GM12878 (cell line): ENCODE measurements around the gene RGS2. TPM values are rescaled to one million over a fixed set of nuclear protein-coding genes. Genes with fewer than 3 reads are reported as not detected.

Source experiments
- ATAC-seq: fragments of 200-7000 bp; cut with Tn5 transposase; 3 replicates; pipeline ENCODE4 v1.9.1; 2020; ENCODE audit warnings: mild to moderate bottlenecking, moderate library complexity
- BruUV-seq: library from RNA; stranded (reverse); fragments of 400-500 nt; replicated peaks from 2 replicates; lab custom pipeline; 2021; lab: Mats Ljungman, UMichigan
- CTCF ChIA-PET: fragments of 300-600 bp; sonication (Branson Sonifier 250); formaldehyde crosslinking; extraction: SDS; loops from one replicate; lab custom pipeline; 2021; ENCODE audit warnings: inconsistent platforms; lab: Yijun Ruan, JAX
- POLR2A ChIA-PET: fragments of 350-600 bp; formaldehyde crosslinking; extraction: SDS; loops from one replicate; lab custom pipeline; 2021; ENCODE audit warnings: inconsistent platforms; lab: Charles Lee
- RAD21 ChIA-PET: fragments of 300-600 bp; sonication (Branson Sonifier 250); formaldehyde crosslinking; loops from one replicate; lab custom pipeline; 2023; ENCODE audit warnings: antibody characterized with exemption; ENCODE audit not compliant: unreplicated experiment; lab: Charles Lee
- SMC1A ChIA-PET: fragments of 300-600 bp; sonication (Branson Sonifier 250); formaldehyde crosslinking; loops from one replicate; lab custom pipeline; 2023; ENCODE audit not compliant: unreplicated experiment, uncharacterized antibody; lab: Charles Lee
- DNase-seq: peaks from one replicate; pipeline ENCODE4 v3.0.0-alpha.2; 2011; ENCODE audit warnings: low read depth, low spot score
- FAIRE-seq: peaks from 3 replicates; lab custom pipeline; 2011; peaks lifted over from hg19 to GRCh38; lab: Jason Lieb, UNC
- H2AFZ ChIP-seq: 2 replicates; pipeline ENCODE4 v1.6.0; 2011; ENCODE audit warnings: low read depth, low read length, control low read depth; ENCODE audit not compliant: control insufficient read depth
- H3K27ac ChIP-seq: 2 replicates; pipeline ENCODE4 v1.5.1; 2011; ENCODE audit warnings: control low read depth; ENCODE audit not compliant: control insufficient read depth, insufficient read depth
- H3K27me3 ChIP-seq, 2 experiments: replicated peaks in 1 of 2; 2 replicates each; pipeline versions ENCODE4 v1.6.0 to v1.6.1; 2011; ENCODE audit warnings: low read length in 1 of 2; ENCODE audit not compliant: control insufficient read depth in 2 of 2, insufficient read depth in 2 of 2
- H3K36me3 ChIP-seq, 2 experiments: 2 replicates each; pipeline ENCODE4 v1.5.1; 2011; ENCODE audit warnings: low read length in 1 of 2; ENCODE audit not compliant: control insufficient read depth in 2 of 2, insufficient read depth in 2 of 2
- H3K4me1 ChIP-seq: 2 replicates; pipeline ENCODE4 v1.6.1; 2011; ENCODE audit warnings: mild to moderate bottlenecking, low read length, moderate library complexity, mixed read lengths; ENCODE audit not compliant: control insufficient read depth, insufficient read depth
- H3K4me2 ChIP-seq: 2 replicates; pipeline ENCODE4 v1.6.0; 2011; ENCODE audit warnings: control low read depth; ENCODE audit not compliant: control insufficient read depth, insufficient read depth
- H3K4me3 ChIP-seq: fragments of 200-600 bp; sonication (generic); 2 replicates; pipeline ENCODE4 v1.5.1; 2016
- H3K79me2 ChIP-seq: 2 replicates; pipeline ENCODE4 v1.6.0; 2011; ENCODE audit warnings: low read length; ENCODE audit not compliant: control insufficient read depth, insufficient read depth
- H3K9ac ChIP-seq: 2 replicates; pipeline ENCODE4 v1.8.0; 2011; ENCODE audit warnings: low read length, control low read depth, mixed read lengths; ENCODE audit not compliant: control insufficient read depth, insufficient read depth
- H3K9me3 ChIP-seq: replicated peaks from 3 replicates; pipeline ENCODE4 v1.5.1; 2011; ENCODE audit warnings: mild to moderate bottlenecking, low read length; ENCODE audit not compliant: control insufficient read depth, insufficient read depth
- H4K20me1 ChIP-seq: 2 replicates; pipeline ENCODE4 v1.6.0; 2011; ENCODE audit not compliant: control insufficient read depth, insufficient read depth
- JUNB ChIP-seq: IDR thresholded peaks from 2 replicates; pipeline ENCODE4 v1.6.1; 2016; ENCODE audit warnings: antibody characterized with exemption, mild to moderate bottlenecking
- SMARCA5 ChIP-seq: fragments of 450-650 bp; IDR thresholded peaks from 2 replicates; pipeline ENCODE4 v1.6.1; 2017; ENCODE audit warnings: mild to moderate bottlenecking
- TCF7 ChIP-seq: IDR thresholded peaks from 2 replicates; pipeline ENCODE4 v1.6.1; 2014; ENCODE audit warnings: antibody characterized with exemption, borderline replicate concordance
- WGBS: methylation state at CpG from one replicate; pipeline ENCODE4 v1.1.6; 2016; ENCODE audit warnings: low lambda C conversion rate; ENCODE audit not compliant: insufficient replicate concordance, insufficient coverage; ENCODE audit errors: missing lambda C conversion rate; 5-methylcytosine and 5-hydroxymethylcytosine counted together
- in situ Hi-C: fragments of 300-500 bp; cut with MboI; formaldehyde crosslinking; loops from 9 replicates; pipeline ENCODE4 v1.14.3; 2018; ENCODE audit warnings: mixed read lengths
- intact Hi-C: fragments of 100-400 bp; cut with micrococcal nuclease; formaldehyde crosslinking; loops from one replicate; pipeline ENCODE4 v1.14.2; 2022; ENCODE audit not compliant: unreplicated experiment
- polyA plus RNA-seq, 11 experiments: library from polyadenylated mRNA; depleted of rRNA in 4 of 11; unstranded in 6 of 11; stranded (reverse) in 5 of 11; fragments of >200 nt; fragmentation: Nextera tagmentation in 4 of 11; fragmentation: Illumina TruSeq in 1 of 11; extraction: Ambion mirVana in 4 of 11; extraction: Trizol in 1 of 11; gene quantifications; 1 replicate in 1 of 11; 2 replicates in 10 of 11; pipeline versions ENCODE4 v1.2.1 to v1.2.3, GENCODE V29; 2011 to 2016; ENCODE audit warnings: inconsistent platforms in 2 of 11, missing spikeins in 2 of 11, low read depth in 1 of 11
- total RNA-seq, 4 experiments: library from RNA; depleted of rRNA in 3 of 4; stranded (reverse); fragments of >200 nt in 3 of 4; fragmentation: Illumina TruSeq in 1 of 4; extraction: Trizol in 1 of 4; gene quantifications; 2 replicates each; pipeline versions ENCODE4 v1.2.1 to v1.2.3, GENCODE V29; 2013 to 2021
- TF ChIP-seq, protein P1 (sequence below): IDR thresholded peaks from 2 replicates; pipeline ENCODE4 v1.6.1; 2012; ENCODE audit warnings: improper control_type of control experiment, low read depth, low read length; ENCODE audit not compliant: insufficient replicate concordance

The RGS2 gene
- total and polyA plus RNA-seq, 10 of the 15 experiments (the other 5 are each of a cell fraction or from before 2014, with no cell fraction given) = 0.27 to 2.3 (median 0.98) TPM

DNA sequence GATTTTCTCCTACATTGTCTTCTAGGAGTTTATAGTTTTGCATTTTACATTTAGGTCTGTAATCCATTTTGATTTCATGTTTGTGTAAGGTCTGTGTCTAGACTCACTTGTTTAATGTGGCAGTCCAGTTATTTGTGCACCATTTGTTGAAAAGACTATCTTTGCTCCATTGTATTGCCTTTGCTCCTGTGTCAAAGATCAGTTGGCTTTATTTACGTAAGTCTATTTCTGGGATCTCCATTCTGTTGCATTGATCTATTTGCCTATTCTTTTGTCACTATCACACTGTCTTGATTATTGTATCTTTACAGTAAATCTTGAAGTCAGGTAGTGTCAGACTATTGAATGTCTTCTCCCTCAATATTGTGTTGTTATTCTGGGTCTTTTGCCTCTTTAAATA is 49.7 kb upstream of the RGS2 start (continued):
- TF ChIP-seq, protein P1, sequence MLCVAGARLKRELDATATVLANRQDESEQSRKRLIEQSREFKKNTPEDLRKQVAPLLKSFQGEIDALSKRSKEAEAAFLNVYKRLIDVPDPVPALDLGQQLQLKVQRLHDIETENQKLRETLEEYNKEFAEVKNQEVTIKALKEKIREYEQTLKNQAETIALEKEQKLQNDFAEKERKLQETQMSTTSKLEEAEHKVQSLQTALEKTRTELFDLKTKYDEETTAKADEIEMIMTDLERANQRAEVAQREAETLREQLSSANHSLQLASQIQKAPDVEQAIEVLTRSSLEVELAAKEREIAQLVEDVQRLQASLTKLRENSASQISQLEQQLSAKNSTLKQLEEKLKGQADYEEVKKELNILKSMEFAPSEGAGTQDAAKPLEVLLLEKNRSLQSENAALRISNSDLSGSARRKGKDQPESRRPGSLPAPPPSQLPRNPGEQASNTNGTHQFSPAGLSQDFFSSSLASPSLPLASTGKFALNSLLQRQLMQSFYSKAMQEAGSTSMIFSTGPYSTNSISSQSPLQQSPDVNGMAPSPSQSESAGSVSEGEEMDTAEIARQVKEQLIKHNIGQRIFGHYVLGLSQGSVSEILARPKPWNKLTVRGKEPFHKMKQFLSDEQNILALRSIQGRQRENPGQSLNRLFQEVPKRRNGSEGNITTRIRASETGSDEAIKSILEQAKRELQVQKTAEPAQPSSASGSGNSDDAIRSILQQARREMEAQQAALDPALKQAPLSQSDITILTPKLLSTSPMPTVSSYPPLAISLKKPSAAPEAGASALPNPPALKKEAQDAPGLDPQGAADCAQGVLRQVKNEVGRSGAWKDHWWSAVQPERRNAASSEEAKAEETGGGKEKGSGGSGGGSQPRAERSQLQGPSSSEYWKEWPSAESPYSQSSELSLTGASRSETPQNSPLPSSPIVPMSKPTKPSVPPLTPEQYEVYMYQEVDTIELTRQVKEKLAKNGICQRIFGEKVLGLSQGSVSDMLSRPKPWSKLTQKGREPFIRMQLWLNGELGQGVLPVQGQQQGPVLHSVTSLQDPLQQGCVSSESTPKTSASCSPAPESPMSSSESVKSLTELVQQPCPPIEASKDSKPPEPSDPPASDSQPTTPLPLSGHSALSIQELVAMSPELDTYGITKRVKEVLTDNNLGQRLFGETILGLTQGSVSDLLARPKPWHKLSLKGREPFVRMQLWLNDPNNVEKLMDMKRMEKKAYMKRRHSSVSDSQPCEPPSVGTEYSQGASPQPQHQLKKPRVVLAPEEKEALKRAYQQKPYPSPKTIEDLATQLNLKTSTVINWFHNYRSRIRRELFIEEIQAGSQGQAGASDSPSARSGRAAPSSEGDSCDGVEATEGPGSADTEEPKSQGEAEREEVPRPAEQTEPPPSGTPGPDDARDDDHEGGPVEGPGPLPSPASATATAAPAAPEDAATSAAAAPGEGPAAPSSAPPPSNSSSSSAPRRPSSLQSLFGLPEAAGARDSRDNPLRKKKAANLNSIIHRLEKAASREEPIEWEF = no peak

DNA sequence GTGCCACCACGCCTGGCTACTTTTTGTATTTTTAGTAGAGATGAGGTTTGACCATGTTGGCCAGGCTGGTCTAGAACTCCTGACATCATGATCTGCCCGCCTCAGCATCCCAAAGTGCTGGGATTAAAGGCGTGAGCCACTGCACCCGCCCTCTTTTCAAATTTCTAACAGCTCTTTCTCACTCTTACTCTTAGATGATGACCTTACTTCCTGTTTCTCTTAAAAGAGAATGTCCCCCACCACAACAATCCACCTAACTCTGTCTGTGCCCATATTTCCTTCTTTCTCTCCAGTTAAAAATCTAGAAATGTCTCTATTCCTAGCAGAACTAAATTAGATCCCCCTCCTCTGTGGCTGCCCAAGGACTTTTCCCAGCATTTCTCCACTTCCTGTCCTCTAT is 46.6 kb upstream of the RGS2 start:
- DNase-seq (no peak), ATAC-seq (peak; percentile 61), FAIRE-seq (no peak)
- Histone ChIP-seq H2AFZ (no peak overlapping the region), H3K27ac (no peak overlapping the region), H3K4me3 (no peak overlapping the region), H3K9ac (no peak overlapping the region), H3K4me1 (no peaks in the 10 kb centered on the region), H3K79me2 (no peaks in the 10 kb centered on the region), H3K27me3 (no peaks in the 10 kb centered on the region; a peak in 2 of 4 replicates), H3K36me3 (no peaks in the 10 kb centered on the region), H3K9me3 (no peaks in the 10 kb centered on the region), H3K4me2 (no peak overlapping the region), H4K20me1 (no peaks in the 10 kb centered on the region)
- in situ Hi-C loops (no loop called here), intact Hi-C loops (no loop called here)
- POLR2A ChIA-PET = no interaction called here
- 12% methylated on average over 4 of the region's 4 CpGs for WGBS
- BruUV-seq = no TSS peak
- RAD21 ChIA-PET = interaction anchor here (1.0 kb wide), 1 partner anchor 288 kb away, joined by 3 read pairs; no protein-coding TSS in a partner anchor
- SMC1A ChIA-PET = no interaction called here
- CTCF ChIA-PET = interaction anchor here (1.7 to 2.0 kb wide), 2 partner anchors 43 to 258 kb away, joined by 4 to 5 read pairs; no protein-coding TSS in a partner anchor
- no peak for TF ChIP-seq SMARCA5
- no peak for TF ChIP-seq JUNB
- no peak for TF ChIP-seq TCF7
- TF ChIP-seq, all 136 proteins: peak for 0
